IPS DF 4.7 (cell line): ENCODE data around the gene KCNJ16.

Source experiments
- DNase-seq: peaks from one replicate; pipeline ENCODE4 v3.0.0-alpha.2; 2013; ENCODE audit warnings: low spot score; ENCODE audit errors: extremely low read depth

The KCNJ16 gene

GRCh38 chr17:70070305-70071027 lies 4.6 kb upstream of the KCNJ16 start:
- DNase-seq: no peak

- DNase-seq: no peak
Measured at GRCh38 chr17:70071127-70071526, 3.9 kb upstream of the KCNJ16 start.

- DNase-seq: no peak
Measured at GRCh38 chr17:70071620-70072019, 3.4 kb upstream of the KCNJ16 start.

GRCh38 chr17:70072546-70073309 lies 2.3 kb upstream of the KCNJ16 start:
- no peak for DNase-seq

- no peak for DNase-seq
Measured at GRCh38 chr17:70073310-70073709, 1.7 kb upstream of the KCNJ16 start.

GRCh38 chr17:70073799-70074198 lies 1.2 kb upstream of the KCNJ16 start:
- DNase-seq: no peak

GRCh38 chr17:70074236-70074830 lies 692 bp upstream of the KCNJ16 start:
- DNase-seq: no peak

- DNase-seq: no peak
Measured at GRCh38 chr17:70076189-70076588, 1.2 kb downstream of the KCNJ16 start.

GRCh38 chr17:70076831-70077230 lies 1.8 kb downstream of the KCNJ16 start:
- DNase-seq: no peak

GRCh38 chr17:70078549-70078948 lies 3.5 kb downstream of the KCNJ16 start:
- DNase-seq: no peak

GRCh38 chr17:70078994-70079531 lies 4.0 kb downstream of the KCNJ16 start:
- no peak for DNase-seq

- no peak for DNase-seq
Measured at GRCh38 chr17:70080541-70081347, 5.7 kb downstream of the KCNJ16 start.

GRCh38 chr17:70081885-70082284 lies 6.9 kb downstream of the KCNJ16 start:
- DNase-seq: no peak

- no peak for DNase-seq
Measured at GRCh38 chr17:70084476-70084875, 9.5 kb downstream of the KCNJ16 start.

GRCh38 chr17:70086516-70086915 lies 11.5 kb downstream of the KCNJ16 start:
- DNase-seq: no peak

GRCh38 chr17:70089513-70090148 lies 14.6 kb downstream of the KCNJ16 start:
- DNase-seq: no peak

GRCh38 chr17:70091005-70091568 lies 16.1 kb downstream of the KCNJ16 start:
- DNase-seq: no peak

GRCh38 chr17:70091696-70092095 lies 16.7 kb downstream of the KCNJ16 start:
- no peak for DNase-seq

GRCh38 chr17:70093163-70093562 lies 18.1 kb downstream of the KCNJ16 start:
- DNase-seq: no peak

GRCh38 chr17:70095455-70095854 lies 20.4 kb downstream of the KCNJ16 start:
- DNase-seq: no peak

GRCh38 chr17:70096861-70097260 lies 21.8 kb downstream of the KCNJ16 start:
- DNase-seq: no peak
